ENCODE results near the gene NFIB. TPM values are rescaled to one million over a fixed set of nuclear protein-coding genes. Genes with fewer than 3 reads are reported as not detected.

Gene NFIB
- total and polyA plus RNA-seq, 2 of the 13 experiments (the other 11 are each of a cell fraction or from before 2014, with no cell fraction given): 0.98 to 4.6 TPM

DNA sequence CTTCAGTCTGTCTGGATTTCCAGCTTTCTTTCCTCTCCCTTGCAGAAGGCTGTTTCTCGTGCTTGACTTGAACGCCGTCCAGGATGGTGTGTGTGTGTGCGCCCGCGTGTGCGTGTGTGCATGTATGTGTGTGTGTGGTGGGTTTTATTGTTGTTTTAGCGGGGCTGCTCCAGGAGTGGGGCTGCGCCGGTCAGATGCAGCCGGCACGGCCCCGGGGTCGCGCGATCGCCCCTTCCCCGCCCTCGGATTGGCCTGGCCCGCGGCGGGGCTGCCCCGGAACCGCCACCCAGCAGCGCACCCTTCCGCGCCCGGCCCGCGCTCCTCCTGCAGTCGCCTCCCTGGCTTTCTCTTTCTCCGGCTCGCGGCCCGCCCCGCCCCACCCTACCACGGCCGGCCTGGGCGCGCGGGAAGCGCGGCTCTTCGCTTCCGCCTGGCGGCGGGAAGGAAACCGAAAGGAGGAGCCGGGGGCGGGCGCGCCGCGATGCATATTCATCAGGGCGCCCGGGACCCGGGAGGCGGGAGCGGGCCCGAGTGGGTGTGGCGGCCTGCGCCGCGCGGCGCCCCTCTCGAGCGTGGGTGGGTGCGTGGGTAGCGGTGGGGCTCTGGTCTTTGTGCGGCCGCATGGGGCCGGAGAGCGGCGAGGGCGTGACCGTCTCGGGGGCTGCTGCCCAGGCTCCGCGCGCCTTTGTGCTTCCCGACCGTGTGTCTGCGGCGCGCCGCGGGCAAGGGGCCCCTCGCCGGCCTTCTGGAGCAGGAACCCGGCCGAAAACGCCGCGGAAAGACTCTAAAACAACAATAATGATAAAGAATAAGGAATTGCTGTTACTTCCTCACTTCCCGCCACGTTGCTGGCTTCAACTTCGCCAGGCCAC is 8.5 kb upstream of the NFIB start (continued):
- TF ChIP-seq, protein P1, sequence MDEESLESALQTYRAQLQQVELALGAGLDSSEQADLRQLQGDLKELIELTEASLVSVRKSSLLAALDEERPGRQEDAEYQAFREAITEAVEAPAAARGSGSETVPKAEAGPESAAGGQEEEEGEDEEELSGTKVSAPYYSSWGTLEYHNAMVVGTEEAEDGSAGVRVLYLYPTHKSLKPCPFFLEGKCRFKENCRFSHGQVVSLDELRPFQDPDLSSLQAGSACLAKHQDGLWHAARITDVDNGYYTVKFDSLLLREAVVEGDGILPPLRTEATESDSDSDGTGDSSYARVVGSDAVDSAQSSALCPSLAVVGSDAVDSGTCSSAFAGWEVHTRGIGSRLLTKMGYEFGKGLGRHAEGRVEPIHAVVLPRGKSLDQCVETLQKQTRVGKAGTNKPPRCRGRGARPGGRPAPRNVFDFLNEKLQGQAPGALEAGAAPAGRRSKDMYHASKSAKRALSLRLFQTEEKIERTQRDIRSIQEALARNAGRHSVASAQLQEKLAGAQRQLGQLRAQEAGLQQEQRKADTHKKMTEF (CRISPR knock-in tag; IDR thresholded peaks at IDR 0.05): peak; percentile 47; the same call in 1 of the 2 replicates
- TF ChIP-seq, protein P2, sequence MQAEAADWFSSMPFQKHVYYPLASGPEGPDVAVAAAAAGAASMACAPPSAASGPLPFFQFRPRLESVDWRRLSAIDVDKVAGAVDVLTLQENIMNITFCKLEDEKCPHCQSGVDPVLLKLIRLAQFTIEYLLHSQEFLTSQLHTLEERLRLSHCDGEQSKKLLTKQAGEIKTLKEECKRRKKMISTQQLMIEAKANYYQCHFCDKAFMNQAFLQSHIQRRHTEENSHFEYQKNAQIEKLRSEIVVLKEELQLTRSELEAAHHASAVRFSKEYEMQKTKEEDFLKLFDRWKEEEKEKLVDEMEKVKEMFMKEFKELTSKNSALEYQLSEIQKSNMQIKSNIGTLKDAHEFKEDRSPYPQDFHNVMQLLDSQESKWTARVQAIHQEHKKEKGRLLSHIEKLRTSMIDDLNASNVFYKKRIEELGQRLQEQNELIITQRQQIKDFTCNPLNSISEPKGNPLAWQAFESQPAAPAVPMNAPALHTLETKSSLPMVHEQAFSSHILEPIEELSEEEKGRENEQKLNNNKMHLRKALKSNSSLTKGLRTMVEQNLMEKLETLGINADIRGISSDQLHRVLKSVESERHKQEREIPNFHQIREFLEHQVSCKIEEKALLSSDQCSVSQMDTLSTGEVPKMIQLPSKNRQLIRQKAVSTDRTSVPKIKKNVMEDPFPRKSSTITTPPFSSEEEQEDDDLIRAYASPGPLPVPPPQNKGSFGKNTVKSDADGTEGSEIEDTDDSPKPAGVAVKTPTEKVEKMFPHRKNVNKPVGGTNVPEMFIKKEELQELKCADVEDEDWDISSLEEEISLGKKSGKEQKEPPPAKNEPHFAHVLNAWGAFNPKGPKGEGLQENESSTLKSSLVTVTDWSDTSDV (CRISPR knock-in tag; IDR thresholded peaks at IDR 0.05): peak; percentile 16; the same call in 1 of the 2 replicates
- TF ChIP-seq RBM39 (IDR thresholded peaks at IDR 0.05; ENCODE audit: low read depth, low read length, poor library complexity, severe bottlenecking): peak; percentile 83
- TF ChIP-seq MEIS2 (CRISPR knock-in tag; IDR thresholded peaks at IDR 0.05): 0 out of 2 replicates have a peak, but pooled peaks have one; percentile 47
- TF ChIP-seq CREM (IDR thresholded peaks at IDR 0.05): no peak
- no peak for TF ChIP-seq CREM (CRISPR knock-in tag; IDR thresholded peaks at IDR 0.05)
- TF ChIP-seq, protein P3, sequence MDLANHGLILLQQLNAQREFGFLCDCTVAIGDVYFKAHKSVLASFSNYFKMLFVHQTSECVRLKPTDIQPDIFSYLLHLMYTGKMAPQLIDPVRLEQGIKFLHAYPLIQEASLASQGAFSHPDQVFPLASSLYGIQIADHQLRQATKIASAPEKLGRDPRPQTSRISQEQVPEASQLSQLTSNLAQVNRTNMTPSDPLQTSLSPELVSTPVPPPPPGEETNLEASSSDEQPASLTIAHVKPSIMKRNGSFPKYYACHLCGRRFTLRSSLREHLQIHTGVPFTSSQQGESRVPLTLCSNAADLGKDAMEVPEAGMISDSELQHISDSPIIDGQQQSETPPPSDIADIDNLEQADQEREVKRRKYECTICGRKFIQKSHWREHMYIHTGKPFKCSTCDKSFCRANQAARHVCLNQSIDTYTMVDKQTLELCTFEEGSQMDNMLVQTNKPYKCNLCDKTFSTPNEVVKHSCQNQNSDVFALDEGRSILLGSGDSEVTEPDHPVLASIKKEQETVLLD (CRISPR knock-in tag; IDR thresholded peaks at IDR 0.05; ENCODE audit: low read depth): peak; percentile 66; the same call in 1 of the 2 replicates
- TF ChIP-seq SYNCRIP (IDR thresholded peaks at IDR 0.05; ENCODE audit: insufficient read depth, low read depth, low read length): no peak
- TF ChIP-seq NR2F2 (IDR thresholded peaks at IDR 0.05; ENCODE audit: borderline replicate concordance, low read depth): no peak
- peak; percentile 52; the same call in 1 of the 2 replicates for TF ChIP-seq ZFAT (CRISPR knock-in tag; conservative IDR thresholded peaks at IDR 0.05)
- TF ChIP-seq, protein P4, sequence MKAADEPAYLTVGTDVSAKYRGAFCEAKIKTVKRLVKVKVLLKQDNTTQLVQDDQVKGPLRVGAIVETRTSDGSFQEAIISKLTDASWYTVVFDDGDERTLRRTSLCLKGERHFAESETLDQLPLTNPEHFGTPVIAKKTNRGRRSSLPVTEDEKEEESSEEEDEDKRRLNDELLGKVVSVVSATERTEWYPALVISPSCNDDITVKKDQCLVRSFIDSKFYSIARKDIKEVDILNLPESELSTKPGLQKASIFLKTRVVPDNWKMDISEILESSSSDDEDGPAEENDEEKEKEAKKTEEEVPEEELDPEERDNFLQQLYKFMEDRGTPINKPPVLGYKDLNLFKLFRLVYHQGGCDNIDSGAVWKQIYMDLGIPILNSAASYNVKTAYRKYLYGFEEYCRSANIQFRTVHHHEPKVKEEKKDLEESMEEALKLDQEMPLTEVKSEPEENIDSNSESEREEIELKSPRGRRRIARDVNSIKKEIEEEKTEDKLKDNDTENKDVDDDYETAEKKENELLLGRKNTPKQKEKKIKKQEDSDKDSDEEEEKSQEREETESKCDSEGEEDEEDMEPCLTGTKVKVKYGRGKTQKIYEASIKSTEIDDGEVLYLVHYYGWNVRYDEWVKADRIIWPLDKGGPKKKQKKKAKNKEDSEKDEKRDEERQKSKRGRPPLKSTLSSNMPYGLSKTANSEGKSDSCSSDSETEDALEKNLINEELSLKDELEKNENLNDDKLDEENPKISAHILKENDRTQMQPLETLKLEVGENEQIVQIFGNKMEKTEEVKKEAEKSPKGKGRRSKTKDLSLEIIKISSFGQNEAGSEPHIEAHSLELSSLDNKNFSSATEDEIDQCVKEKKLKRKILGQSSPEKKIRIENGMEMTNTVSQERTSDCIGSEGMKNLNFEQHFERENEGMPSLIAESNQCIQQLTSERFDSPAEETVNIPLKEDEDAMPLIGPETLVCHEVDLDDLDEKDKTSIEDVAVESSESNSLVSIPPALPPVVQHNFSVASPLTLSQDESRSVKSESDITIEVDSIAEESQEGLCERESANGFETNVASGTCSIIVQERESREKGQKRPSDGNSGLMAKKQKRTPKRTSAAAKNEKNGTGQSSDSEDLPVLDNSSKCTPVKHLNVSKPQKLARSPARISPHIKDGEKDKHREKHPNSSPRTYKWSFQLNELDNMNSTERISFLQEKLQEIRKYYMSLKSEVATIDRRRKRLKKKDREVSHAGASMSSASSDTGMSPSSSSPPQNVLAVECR (CRISPR knock-in tag; IDR thresholded peaks at IDR 0.05; ENCODE audit: borderline replicate concordance): peak; percentile 68
- no peak for TF ChIP-seq ZNF335 (CRISPR knock-in tag; IDR thresholded peaks at IDR 0.05)
- TF ChIP-seq ZNF501 (CRISPR knock-in tag; IDR thresholded peaks at IDR 0.05): peak; percentile 40; the same call in 1 of the 2 replicates
- TF ChIP-seq ZNF570 (CRISPR knock-in tag; IDR thresholded peaks at IDR 0.05; ENCODE audit: borderline replicate concordance): no peak
- TF ChIP-seq JUND (CRISPR knock-in tag; IDR thresholded peaks at IDR 0.05): 0 out of 2 replicates have a peak, but pooled peaks have one; percentile 13
- TF ChIP-seq, protein P5, sequence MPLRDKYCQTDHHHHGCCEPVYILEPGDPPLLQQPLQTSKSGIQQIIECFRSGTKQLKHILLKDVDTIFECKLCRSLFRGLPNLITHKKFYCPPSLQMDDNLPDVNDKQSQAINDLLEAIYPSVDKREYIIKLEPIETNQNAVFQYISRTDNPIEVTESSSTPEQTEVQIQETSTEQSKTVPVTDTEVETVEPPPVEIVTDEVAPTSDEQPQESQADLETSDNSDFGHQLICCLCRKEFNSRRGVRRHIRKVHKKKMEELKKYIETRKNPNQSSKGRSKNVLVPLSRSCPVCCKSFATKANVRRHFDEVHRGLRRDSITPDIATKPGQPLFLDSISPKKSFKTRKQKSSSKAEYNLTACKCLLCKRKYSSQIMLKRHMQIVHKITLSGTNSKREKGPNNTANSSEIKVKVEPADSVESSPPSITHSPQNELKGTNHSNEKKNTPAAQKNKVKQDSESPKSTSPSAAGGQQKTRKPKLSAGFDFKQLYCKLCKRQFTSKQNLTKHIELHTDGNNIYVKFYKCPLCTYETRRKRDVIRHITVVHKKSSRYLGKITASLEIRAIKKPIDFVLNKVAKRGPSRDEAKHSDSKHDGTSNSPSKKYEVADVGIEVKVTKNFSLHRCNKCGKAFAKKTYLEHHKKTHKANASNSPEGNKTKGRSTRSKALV (CRISPR knock-in tag; IDR thresholded peaks at IDR 0.05): 0 out of 2 replicates have a peak, but pooled peaks have one; percentile 21

Data from HepG2 (cell line).